Kidney (tissue), 14 donors: Measurements from ENCODE around the gene ATP5F1D. TPM values are rescaled to one million over a fixed set of nuclear protein-coding genes. Genes with fewer than 3 reads are reported as not detected.

Experiments
- DNase-seq, 5 donors: peaks; one replicate each; pipeline ENCODE4 v3.0.0-alpha.2; 2013 to 2020
- FAIRE-seq: peaks from 2 replicates; lab custom pipeline; 2012; peaks lifted over from hg19 to GRCh38; lab: Jason Lieb, UNC
- H3K27ac ChIP-seq, 2 donors: one replicate each; pipeline ENCODE4 v1.7.0; 2013; ENCODE audit warnings: low read depth in 2 of 2, low read length in 2 of 2, inconsistent platforms in 1 of 2
- H3K27me3 ChIP-seq: one replicate; pipeline ENCODE4 v1.7.1; 2013; ENCODE audit warnings: low read length, inconsistent platforms; ENCODE audit not compliant: control insufficient read depth, insufficient read depth
- H3K36me3 ChIP-seq, 3 donors: one replicate each; pipeline versions ENCODE4 v1.7.0 to v1.7.1; 2013; ENCODE audit warnings: low read length in 3 of 3, control low read depth in 1 of 3, inconsistent platforms in 1 of 3; ENCODE audit not compliant: insufficient read depth in 3 of 3, control insufficient read depth in 2 of 3
- H3K4me1 ChIP-seq, 3 donors: one replicate each; pipeline versions ENCODE4 v1.7.0 to v1.7.1; 2013; ENCODE audit warnings: low read length in 3 of 3, inconsistent platforms in 1 of 3, low read depth in 1 of 3; ENCODE audit not compliant: control insufficient read depth in 2 of 3, insufficient read depth in 2 of 3
- H3K4me3 ChIP-seq, 3 donors: one replicate each; pipeline versions ENCODE4 v1.7.0 to v1.8.1; 2013; ENCODE audit warnings: low read length in 3 of 3, control low read depth in 1 of 3, inconsistent platforms in 1 of 3
- H3K9ac ChIP-seq, 3 donors: one replicate each; pipeline versions ENCODE4 v1.7.0 to v1.7.1; 2013; ENCODE audit warnings: low read length in 3 of 3, control low read depth in 1 of 3, inconsistent platforms in 1 of 3
- H3K9me3 ChIP-seq, 3 donors: one replicate each; pipeline versions ENCODE4 v1.7.0 to v1.7.1; 2013; ENCODE audit warnings: low read length in 3 of 3, control low read depth in 1 of 3, inconsistent platforms in 1 of 3; ENCODE audit not compliant: control insufficient read depth in 2 of 3, insufficient read depth in 1 of 3
- intact Hi-C: fragments of 100-400 bp; cut with DNase I; formaldehyde crosslinking; loops from one replicate; pipeline ENCODE4 v1.11.1; 2022
- polyA plus RNA-seq: library from polyadenylated mRNA; stranded (reverse); fragments of 350-450 nt; fragmentation: Illumina TruSeq; extraction: RNeasy Lipid Tissue Mini Kit (QIAGEN cat#74804); gene quantifications from one replicate; pipeline ENCODE4 v1.2.3, GENCODE V29; 2014; ENCODE audit warnings: low read depth, low replicate concordance; ENCODE audit not compliant: insufficient read depth
- total RNA-seq: library from RNA; stranded (reverse); fragmentation: NEBNext Ultra II Directional; extraction: Animal tissue kit (Norgen Biotek cat#: 25700); gene quantifications from one replicate; pipeline ENCODE4 v1.2.1, GENCODE V29; 2021
- TF ChIP-seq, protein P1 (sequence below): IDR thresholded peaks from 3 replicates; pipeline ENCODE4 v1.5.1; 2012; ENCODE audit warnings: mild to moderate bottlenecking, moderate library complexity, borderline replicate concordance; ENCODE audit not compliant: insufficient read depth; ENCODE audit errors: extremely low read depth
- donor health status: control.
- donor health status: control.
- donor health status: control.
- donor health status: control.
- donor health status: control.
- donor health status: DM: yes; HTN: yes; CAD: no.
- donor health status: Normal renal cell carcinoma (clear cell type).

ATP5F1D gene
- total and polyA plus RNA-seq, 2 donors from 2014 or later = 183 to 641 TPM

GRCh38 chr19:1262623-1263123, 21.1 kb downstream of the ATP5F1D start:
- Histone ChIP-seq H3K9ac (peak overlapping the region in 1 of 3 donors; percentile 93), H3K36me3 (no peaks in the 10 kb centered on the region), H3K4me1 (peaks cover 0 to 64% (median 39%) of the 10 kb centered on the region in 3 donors), H3K27ac (peak overlapping the region; percentile 97 to 98), H3K27me3 (no peaks in the 10 kb centered on the region), H3K4me3 (peak overlapping the region in 1 of 3 donors; percentile 32), H3K9me3 (no peaks in the 10 kb centered on the region)
- intact Hi-C loops = no loop called here
- TF ChIP-seq, protein P1, sequence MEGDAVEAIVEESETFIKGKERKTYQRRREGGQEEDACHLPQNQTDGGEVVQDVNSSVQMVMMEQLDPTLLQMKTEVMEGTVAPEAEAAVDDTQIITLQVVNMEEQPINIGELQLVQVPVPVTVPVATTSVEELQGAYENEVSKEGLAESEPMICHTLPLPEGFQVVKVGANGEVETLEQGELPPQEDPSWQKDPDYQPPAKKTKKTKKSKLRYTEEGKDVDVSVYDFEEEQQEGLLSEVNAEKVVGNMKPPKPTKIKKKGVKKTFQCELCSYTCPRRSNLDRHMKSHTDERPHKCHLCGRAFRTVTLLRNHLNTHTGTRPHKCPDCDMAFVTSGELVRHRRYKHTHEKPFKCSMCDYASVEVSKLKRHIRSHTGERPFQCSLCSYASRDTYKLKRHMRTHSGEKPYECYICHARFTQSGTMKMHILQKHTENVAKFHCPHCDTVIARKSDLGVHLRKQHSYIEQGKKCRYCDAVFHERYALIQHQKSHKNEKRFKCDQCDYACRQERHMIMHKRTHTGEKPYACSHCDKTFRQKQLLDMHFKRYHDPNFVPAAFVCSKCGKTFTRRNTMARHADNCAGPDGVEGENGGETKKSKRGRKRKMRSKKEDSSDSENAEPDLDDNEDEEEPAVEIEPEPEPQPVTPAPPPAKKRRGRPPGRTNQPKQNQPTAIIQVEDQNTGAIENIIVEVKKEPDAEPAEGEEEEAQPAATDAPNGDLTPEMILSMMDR = no peak
- FAIRE-seq (no peak), DNase-seq (peak; percentile 83 to 90 (median 87))

- H3K27ac ChIP-seq = peak overlapping the region; percentile 97 to 98
- no peaks in the 10 kb centered on the region for H3K36me3 ChIP-seq
- peaks cover 0 to 61% (median 42%) of the 10 kb centered on the region in 3 donors for H3K4me1 ChIP-seq
- TF ChIP-seq, protein P1 = no peak
- no peak for FAIRE-seq
- H3K9ac ChIP-seq = peak overlapping the region in 1 of 3 donors; percentile 93
- DNase-seq = peak in 1 of 5 donors; percentile 80
- no peak overlapping the region for H3K4me3 ChIP-seq
- H3K9me3 ChIP-seq = no peaks in the 10 kb centered on the region
- H3K27me3 ChIP-seq = no peaks in the 10 kb centered on the region
- intact Hi-C loops = no loop called here
Observed at GRCh38 chr19:1263188-1263587, 21.6 kb downstream of the ATP5F1D start.

DNA sequence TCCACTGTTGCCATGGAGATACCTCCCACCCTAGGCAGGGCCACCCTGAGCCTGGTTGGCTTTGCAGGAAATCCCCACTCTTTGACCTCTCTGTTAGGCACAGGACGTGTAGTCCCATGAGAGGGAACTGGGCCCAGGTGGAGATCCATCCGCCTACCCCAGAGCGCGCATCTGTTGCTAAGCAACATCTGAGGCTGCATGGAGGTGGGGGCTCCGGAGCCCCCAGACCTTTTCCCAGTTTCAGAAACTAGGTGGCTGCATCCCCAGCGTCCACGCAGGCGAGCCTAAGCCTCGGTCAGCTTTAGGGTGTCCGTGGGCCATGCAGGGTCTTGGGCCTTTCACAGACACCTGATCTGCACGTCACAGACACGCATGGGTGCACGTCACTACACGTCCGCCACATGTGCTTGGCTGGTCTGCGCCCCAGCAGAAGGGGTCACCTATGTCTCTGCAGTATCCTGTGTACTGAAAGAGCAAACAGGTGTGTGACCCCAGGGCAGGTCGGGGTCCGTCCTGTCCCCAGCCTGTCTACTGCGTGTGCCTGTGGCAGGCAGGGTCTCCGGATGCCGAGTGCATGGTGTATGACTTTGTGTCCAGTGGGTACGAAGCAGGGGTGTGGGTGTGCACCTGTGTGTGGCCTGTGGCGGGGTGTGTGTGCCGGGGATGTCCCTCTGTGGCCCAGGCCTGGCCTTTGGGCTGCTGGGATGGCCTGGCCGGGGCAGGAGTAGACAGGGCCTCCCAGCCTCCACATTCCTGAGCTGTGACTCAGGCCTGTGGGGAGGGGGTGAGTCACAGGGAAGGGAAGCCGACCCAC, 23.5 kb downstream of the ATP5F1D start:
- no peak overlapping the region for H3K4me3 ChIP-seq
- TF ChIP-seq, protein P1 = no peak
- intact Hi-C loops = no loop called here
- no peaks in the 10 kb centered on the region for H3K27me3 ChIP-seq
- H3K4me1 ChIP-seq = peaks cover 3 to 57% (median 35%) of the 10 kb centered on the region in 3 donors
- no peak overlapping the region for H3K9ac ChIP-seq
- H3K27ac ChIP-seq = peak overlapping the region; percentile 37 to 71
- DNase-seq = peak; percentile 74 to 93 (median 83)
- H3K9me3 ChIP-seq = no peaks in the 10 kb centered on the region
- no peak for FAIRE-seq
- H3K36me3 ChIP-seq = no peaks in the 10 kb centered on the region
